Measurements from ENCODE around the gene FPR3.
"Not testable (repeated sequence)": the region's sequence is repeated elsewhere in the genome, so short reads cannot be mapped to it uniquely, and the experiment has no call there.

Gene FPR3

DNA sequence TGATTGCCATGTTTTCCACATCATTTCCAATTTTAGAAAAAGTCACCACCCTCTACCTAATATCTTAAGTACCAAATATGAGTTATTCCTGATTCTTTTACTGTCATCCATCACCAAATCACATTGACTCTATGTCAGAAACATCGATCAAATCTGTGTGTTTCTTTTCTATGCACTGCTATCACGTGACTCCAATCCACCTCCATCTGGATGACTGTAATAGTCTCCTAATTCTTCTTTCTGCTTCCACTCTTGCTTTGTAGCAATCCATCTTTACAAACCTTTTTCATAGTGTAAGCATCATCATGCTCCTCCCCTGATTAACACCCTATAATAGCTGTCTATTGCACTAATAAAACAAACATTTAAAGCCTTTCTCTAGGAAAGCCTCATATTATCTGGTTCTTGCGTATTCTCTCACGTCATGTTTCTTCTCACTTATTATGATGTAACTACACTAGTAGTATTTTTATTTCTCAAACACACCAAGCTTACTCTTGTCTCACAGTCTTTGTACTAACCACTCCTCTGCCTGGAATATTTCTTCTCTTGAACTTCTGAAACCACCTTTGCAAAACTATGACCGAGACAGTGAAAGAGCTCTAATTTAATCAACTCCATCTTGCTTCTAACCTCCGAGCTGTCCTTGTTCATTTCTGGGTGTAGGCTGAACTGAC is 10.7 kb upstream of the FPR3 start:
- DNase-seq, result no peak

- peak; percentile 81 to 84 for DNase-seq
These were observed 9.9 kb upstream of the FPR3 start for GRCh38 chr19:51784922-51785690.

- no peak for DNase-seq
These were observed 8.1 kb upstream of the FPR3 start for GRCh38 chr19:51786646-51787494.

DNA sequence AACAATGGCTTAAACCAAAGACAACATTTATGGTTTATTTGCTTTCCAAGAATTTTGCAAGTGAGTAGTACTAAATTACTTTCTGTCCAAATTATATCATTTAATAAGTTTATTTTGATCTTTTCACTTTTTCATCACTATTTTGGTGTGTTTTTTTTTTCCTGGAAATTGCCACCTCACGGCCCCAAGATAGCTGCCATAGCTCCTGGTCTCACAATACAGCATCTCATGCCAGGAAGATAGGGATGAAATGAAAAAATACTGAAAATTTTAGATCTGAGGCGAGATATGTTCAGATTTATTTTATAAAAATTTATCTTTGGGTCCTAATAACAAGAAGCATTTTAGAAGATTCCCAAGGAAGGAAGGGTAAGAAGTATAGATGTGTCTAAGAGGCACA is 6.9 kb upstream of the FPR3 start:
- no peak for DNase-seq

GRCh38 chr19:51789061-51789795 is 5.7 kb upstream of the FPR3 start:
- no peak for DNase-seq

DNA sequence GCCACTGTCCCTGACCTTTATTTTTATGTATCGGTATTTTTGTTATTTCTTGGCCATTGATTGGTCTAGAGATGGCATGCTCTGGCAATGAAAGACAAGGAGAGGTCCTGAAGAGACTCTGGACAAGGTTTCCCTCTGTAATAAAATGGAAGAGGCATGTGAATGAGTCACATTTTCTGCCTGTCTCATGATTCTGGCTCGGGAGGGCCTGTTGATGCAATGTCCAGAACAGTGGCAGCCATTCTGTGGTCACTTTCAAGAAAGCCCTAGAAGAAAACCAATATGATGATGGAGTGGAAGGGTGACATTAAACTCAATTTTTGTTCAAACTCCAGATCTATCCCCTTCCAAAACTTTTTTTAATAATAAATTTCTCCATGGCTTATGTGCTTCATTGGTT is 2.0 kb upstream of the FPR3 start:
- no peak for DNase-seq

GRCh38 chr19:51793994-51794393 is 963 bp upstream of the FPR3 start:
- no peak for DNase-seq

- no peak for DNase-seq
These were observed 1.3 kb downstream of the FPR3 start for GRCh38 chr19:51796195-51796679.

- no peak for DNase-seq
These were observed 2.5 kb downstream of the FPR3 start for GRCh38 chr19:51797480-51797879.

GRCh38 chr19:51798062-51798461 is 3.1 kb downstream of the FPR3 start:
- no peak for DNase-seq

DNA sequence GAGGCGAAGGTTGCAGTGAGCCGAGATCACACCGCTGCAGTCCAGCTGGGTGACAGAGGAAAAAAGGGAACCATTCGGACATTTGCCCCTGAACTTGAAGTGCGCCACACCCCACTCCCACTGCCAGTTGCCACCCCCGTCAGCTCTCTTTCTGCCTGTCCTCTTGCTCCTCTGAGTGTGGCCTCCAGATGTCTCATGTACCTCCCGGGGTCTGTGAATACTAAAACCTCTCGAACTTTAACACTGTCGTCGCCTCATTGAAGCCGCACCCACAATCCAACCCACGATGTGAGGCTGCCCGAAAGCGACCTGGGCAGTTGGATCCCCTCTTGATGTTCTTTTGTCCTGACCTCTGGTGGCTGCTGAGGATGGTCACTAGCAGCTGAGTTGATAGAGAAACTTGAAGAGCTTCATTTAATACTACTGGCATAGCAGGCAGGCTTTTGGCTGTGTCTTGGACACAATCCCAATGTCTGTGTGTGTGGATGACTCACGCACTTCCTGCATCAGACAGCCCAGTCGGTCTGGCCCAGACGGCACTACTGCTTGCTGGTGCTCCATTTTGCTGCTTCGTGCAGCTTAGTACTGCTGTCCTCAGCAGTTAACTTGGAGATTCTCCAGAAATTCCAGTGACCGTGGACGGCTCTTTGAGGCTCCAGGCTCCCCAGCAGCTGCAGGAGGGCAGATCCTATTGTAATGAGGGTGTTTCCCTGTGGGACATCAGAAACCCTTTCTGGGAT is 4.2 kb downstream of the FPR3 start:
- DNase-seq, result peak; percentile 61 to 77

GRCh38 chr19:51799774-51800472 is 5.0 kb downstream of the FPR3 start:
- no peak for DNase-seq

DNA sequence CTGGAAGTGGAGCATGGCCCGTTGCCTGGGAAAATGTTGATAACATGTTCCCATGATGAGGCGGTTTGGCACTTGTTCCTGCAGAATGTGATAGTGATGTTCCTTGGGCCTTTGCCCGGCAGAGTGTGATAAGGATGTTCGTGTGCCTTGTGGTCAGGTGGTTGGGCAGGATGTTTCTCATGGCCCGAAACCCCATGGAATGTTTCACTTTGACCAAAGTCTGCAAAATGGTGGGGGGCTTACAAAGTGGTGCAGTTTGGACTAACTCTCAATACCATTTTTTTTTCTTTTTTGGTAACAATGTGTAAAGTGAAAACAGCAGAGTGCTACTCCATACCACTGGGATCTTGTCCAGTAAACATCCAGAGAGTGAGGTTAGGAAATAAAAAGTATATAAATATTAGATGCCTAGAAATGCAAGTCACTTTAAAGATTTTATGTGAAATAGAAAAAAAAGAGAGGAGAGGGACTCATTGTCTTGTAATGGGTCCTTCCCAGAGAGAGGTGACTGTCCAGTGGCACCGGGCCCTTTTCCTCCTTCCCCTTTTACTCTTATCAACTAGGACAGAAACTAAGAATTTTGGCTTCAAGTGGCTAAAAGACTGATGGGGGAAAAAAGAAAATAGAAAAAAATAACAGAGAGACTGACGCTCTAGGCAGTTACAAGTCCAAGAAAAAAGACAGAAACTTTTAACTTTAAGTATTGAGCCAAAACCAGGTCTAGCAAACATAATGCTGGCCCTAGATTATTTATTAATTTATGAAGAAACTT is 5.7 kb downstream of the FPR3 start:
- no peak for DNase-seq

DNA sequence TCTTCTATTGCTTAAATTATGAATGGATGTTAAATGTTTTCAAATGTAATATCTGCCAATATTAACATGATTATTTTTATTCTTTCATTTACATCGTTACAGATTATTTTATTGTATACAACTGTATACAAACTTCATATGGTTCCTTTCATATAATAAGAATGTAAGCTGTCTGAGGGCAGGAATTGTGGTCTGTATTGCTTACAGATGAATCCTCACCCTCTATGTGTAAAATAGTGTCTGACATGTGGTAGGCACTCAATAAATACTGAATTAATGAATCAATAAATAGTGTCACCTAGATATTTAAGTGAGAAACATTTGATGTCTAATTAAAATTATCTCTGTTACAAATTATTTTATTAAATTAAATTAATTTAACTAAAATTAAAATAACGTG is 7.8 kb downstream of the FPR3 start:
- no peak for DNase-seq

DNA sequence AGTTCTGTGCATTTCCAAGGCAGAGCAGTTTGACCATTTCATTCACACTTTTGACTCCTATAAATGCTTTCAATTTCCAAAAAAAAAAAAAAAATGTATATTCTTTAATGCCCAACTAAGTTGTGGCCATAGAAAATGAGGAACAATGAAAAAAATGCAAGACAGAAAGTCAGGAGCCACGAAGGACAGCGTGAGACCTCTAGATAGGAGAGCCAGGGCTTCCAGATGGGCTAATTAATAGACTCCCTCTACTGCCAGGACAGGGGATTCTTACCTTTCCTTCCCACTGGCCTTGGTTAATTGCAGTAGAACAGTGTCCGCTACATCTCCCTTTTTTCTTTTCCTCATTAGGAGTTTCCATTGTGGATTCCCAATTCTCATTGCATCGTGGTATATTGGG is 8.6 kb downstream of the FPR3 start:
- no peak for DNase-seq

GRCh38 chr19:51803967-51804366 is 9.0 kb downstream of the FPR3 start:
- peak; percentile 63 to 76 for DNase-seq

- not testable (repeated sequence) for DNase-seq
These were observed 9.8 kb downstream of the FPR3 start for GRCh38 chr19:51804789-51805188.

GRCh38 chr19:51805396-51805795 is 10.4 kb downstream of the FPR3 start:
- peak; percentile 70 for DNase-seq

DNA sequence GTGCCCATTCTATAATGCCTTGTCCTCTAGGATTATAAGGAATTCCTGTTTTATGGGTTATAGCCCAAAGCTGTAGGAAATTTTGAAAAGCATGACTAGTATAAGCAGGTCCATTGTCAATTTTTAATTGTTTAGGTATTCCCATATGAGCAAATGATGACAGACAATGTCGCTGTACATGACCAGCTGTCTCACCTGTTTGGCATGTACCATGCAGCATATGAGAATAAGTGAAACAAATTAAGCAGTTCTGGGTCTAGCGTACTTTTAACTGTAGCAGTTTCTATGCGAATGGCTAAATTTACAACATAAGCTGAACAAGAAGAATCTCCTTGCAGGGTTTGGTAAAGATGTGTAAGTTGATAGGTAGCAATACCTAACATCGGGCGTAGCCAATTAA is 11.6 kb downstream of the FPR3 start:
- not testable (repeated sequence) for DNase-seq

- peak; percentile 55 to 66 for DNase-seq
These were observed 12.2 kb downstream of the FPR3 start for GRCh38 chr19:51807111-51807701.

Data from AML-193 (cell line).